ENCODE measurements around the gene KCNJ9. TPM values are rescaled to one million over a fixed set of nuclear protein-coding genes. Genes with fewer than 3 reads are reported as not detected.

The KCNJ9 gene
- total RNA-seq, 1 donor from 2014 or later: not detected

DNA sequence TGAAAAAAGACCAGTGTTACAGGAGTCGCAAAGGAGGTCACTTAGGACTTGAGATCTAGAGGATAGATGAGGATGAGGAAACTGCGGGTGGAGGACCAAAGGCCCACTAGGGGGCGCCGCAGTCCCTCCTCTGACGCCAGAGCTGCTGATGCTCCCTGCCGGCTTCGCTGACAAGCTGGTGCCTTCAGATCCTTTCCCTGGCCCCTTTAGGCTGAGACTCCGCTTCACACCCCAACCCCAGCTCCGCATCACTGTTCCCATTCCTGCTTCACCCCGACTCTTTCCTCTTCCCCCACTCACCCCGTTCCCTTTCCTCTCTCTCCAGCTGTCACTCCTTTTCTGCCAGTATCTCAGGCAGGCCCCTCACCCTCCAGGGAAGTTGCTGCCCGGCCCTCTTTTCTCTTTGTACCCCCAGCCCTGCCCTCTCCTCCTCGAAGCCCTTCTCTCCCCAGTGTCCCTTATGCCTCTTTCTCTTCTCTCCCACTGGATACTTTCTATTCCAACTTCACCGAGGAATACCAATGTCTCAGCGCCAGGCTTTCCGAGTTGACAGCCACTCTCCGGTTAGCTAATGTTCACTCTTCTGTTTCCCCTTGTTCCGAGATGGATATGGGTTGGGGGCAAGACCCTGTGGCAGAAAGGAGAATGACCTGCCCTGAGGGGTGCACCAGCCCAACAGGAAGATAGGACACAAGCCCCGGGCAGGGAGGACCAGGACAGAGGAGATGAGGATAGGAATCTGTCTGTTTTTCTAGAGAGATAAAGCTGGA lies 4.5 kb downstream of the KCNJ9 start:
- peaks cover 1% of the 10 kb centered on the region for H3K9me3 Mint-ChIP-seq (ENCODE audit: unreplicated experiment)
- H3K27me3 ChIP-seq (ENCODE audit: insufficient read depth, low read length): peaks cover 32% of the 10 kb centered on the region
- H3K4me3 ChIP-seq (ENCODE audit: insufficient read depth, low read depth, low read length): no peak overlapping the region
- H4K20me1 ChIP-seq (ENCODE audit: insufficient read depth, low read length): peaks cover 6% of the 10 kb centered on the region
- peaks cover 13% of the 10 kb centered on the region for H3K36me3 Mint-ChIP-seq (ENCODE audit: low read depth, unreplicated experiment)
- H3K36me3 ChIP-seq (ENCODE audit: insufficient read depth, low read length): no peaks in the 10 kb centered on the region
- peaks cover 2% of the 10 kb centered on the region for H3K4me1 ChIP-seq (ENCODE audit: insufficient read depth, low read length)
- no peak overlapping the region for H3K9ac ChIP-seq (ENCODE audit: low read length)
- H3K27ac ChIP-seq (ENCODE audit: low read depth, low read length): no peak overlapping the region
- H3K9me3 ChIP-seq (ENCODE audit: insufficient read depth, low read depth, low read length): no peaks in the 10 kb centered on the region
- no peak overlapping the region for H3K27ac Mint-ChIP-seq (ENCODE audit: unreplicated experiment)
- H3K27me3 Mint-ChIP-seq (ENCODE audit: low read depth, unreplicated experiment): peaks cover 57% of the 10 kb centered on the region
- TF ChIP-seq, protein P1, sequence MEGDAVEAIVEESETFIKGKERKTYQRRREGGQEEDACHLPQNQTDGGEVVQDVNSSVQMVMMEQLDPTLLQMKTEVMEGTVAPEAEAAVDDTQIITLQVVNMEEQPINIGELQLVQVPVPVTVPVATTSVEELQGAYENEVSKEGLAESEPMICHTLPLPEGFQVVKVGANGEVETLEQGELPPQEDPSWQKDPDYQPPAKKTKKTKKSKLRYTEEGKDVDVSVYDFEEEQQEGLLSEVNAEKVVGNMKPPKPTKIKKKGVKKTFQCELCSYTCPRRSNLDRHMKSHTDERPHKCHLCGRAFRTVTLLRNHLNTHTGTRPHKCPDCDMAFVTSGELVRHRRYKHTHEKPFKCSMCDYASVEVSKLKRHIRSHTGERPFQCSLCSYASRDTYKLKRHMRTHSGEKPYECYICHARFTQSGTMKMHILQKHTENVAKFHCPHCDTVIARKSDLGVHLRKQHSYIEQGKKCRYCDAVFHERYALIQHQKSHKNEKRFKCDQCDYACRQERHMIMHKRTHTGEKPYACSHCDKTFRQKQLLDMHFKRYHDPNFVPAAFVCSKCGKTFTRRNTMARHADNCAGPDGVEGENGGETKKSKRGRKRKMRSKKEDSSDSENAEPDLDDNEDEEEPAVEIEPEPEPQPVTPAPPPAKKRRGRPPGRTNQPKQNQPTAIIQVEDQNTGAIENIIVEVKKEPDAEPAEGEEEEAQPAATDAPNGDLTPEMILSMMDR (IDR thresholded peaks at IDR 0.05; ENCODE audit: insufficient read depth, low read depth, low read length): peak; percentile 81
- no peak for TF ChIP-seq EZH2 (IDR thresholded peaks at IDR 0.05; ENCODE audit: insufficient read depth, low read length)
- FAIRE-seq (no peak), DNase-seq (ENCODE audit: low read depth) (peak; percentile 15)
- H3K4me3 Mint-ChIP-seq (ENCODE audit: unreplicated experiment): no peak overlapping the region
- H3K4me1 Mint-ChIP-seq (ENCODE audit: low read depth, unreplicated experiment): no peaks in the 10 kb centered on the region
- H3K79me2 ChIP-seq (ENCODE audit: insufficient read depth, low read length): no peaks in the 10 kb centered on the region
- H3K4me2 ChIP-seq (ENCODE audit: low read length): no peak overlapping the region
- H2AFZ ChIP-seq (ENCODE audit: low read depth, low read length): no peak overlapping the region

- no peak overlapping the region for H3K4me2 ChIP-seq (ENCODE audit: low read length)
- no peak overlapping the region for H3K4me3 Mint-ChIP-seq (ENCODE audit: unreplicated experiment)
- peaks cover 6% of the 10 kb centered on the region for H4K20me1 ChIP-seq (ENCODE audit: insufficient read depth, low read length)
- H3K36me3 ChIP-seq (ENCODE audit: insufficient read depth, low read length): no peaks in the 10 kb centered on the region
- no peak overlapping the region for H3K27ac Mint-ChIP-seq (ENCODE audit: unreplicated experiment)
- no peak overlapping the region for H3K27ac ChIP-seq (ENCODE audit: low read depth, low read length)
- no peaks in the 10 kb centered on the region for H3K9me3 ChIP-seq (ENCODE audit: insufficient read depth, low read depth, low read length)
- no peak overlapping the region for H3K9ac ChIP-seq (ENCODE audit: low read length)
- no peak for DNase-seq (ENCODE audit: low read depth)
- H3K79me2 ChIP-seq (ENCODE audit: insufficient read depth, low read length): no peaks in the 10 kb centered on the region
- FAIRE-seq: no peak
- H3K4me1 ChIP-seq (ENCODE audit: insufficient read depth, low read length): no peaks in the 10 kb centered on the region
- H3K4me1 Mint-ChIP-seq (ENCODE audit: low read depth, unreplicated experiment): no peaks in the 10 kb centered on the region
- TF ChIP-seq, protein P1 (IDR thresholded peaks at IDR 0.05; ENCODE audit: insufficient read depth, low read depth, low read length): no peak
- no peak for TF ChIP-seq EZH2 (IDR thresholded peaks at IDR 0.05; ENCODE audit: insufficient read depth, low read length)
- H3K4me3 ChIP-seq (ENCODE audit: insufficient read depth, low read depth, low read length): no peak overlapping the region
- peaks cover 26% of the 10 kb centered on the region for H3K27me3 ChIP-seq (ENCODE audit: insufficient read depth, low read length)
- H3K36me3 Mint-ChIP-seq (ENCODE audit: low read depth, unreplicated experiment): peaks cover 13% of the 10 kb centered on the region
- peaks cover 52% of the 10 kb centered on the region for H3K27me3 Mint-ChIP-seq (ENCODE audit: low read depth, unreplicated experiment)
- H3K9me3 Mint-ChIP-seq (ENCODE audit: unreplicated experiment): peaks cover 1% of the 10 kb centered on the region
- no peak overlapping the region for H2AFZ ChIP-seq (ENCODE audit: low read depth, low read length)
Observed at GRCh38 chr1:160086456-160086892, 5.1 kb downstream of the KCNJ9 start.

- Histone ChIP-seq H3K9me3 (ENCODE audit: insufficient read depth, low read depth, low read length) (no peaks in the 10 kb centered on the region), H3K27ac (ENCODE audit: low read depth, low read length) (no peak overlapping the region), H3K36me3 (ENCODE audit: insufficient read depth, low read length) (no peaks in the 10 kb centered on the region), H3K27me3 (ENCODE audit: insufficient read depth, low read length) (peaks cover 19% of the 10 kb centered on the region), H3K4me3 (ENCODE audit: insufficient read depth, low read depth, low read length) (no peak overlapping the region), H3K4me2 (ENCODE audit: low read length) (no peak overlapping the region), H2AFZ (ENCODE audit: low read depth, low read length) (no peak overlapping the region), H3K4me1 (ENCODE audit: insufficient read depth, low read length) (no peaks in the 10 kb centered on the region), H3K9ac (ENCODE audit: low read length) (no peak overlapping the region), H4K20me1 (ENCODE audit: insufficient read depth, low read length) (peaks cover 6% of the 10 kb centered on the region), H3K79me2 (ENCODE audit: insufficient read depth, low read length) (no peaks in the 10 kb centered on the region)
- no peak for TF ChIP-seq EZH2 (IDR thresholded peaks at IDR 0.05; ENCODE audit: insufficient read depth, low read length)
- TF ChIP-seq, protein P1 (IDR thresholded peaks at IDR 0.05; ENCODE audit: insufficient read depth, low read depth, low read length): no peak
- H3K36me3 Mint-ChIP-seq (ENCODE audit: low read depth, unreplicated experiment): peaks cover 13% of the 10 kb centered on the region
- no peak overlapping the region for H3K4me3 Mint-ChIP-seq (ENCODE audit: unreplicated experiment)
- peaks cover 46% of the 10 kb centered on the region for H3K27me3 Mint-ChIP-seq (ENCODE audit: low read depth, unreplicated experiment)
- peaks cover 1% of the 10 kb centered on the region for H3K9me3 Mint-ChIP-seq (ENCODE audit: unreplicated experiment)
- DNase-seq (ENCODE audit: low read depth) (no peak), FAIRE-seq (no peak)
- no peak overlapping the region for H3K27ac Mint-ChIP-seq (ENCODE audit: unreplicated experiment)
- no peaks in the 10 kb centered on the region for H3K4me1 Mint-ChIP-seq (ENCODE audit: low read depth, unreplicated experiment)
Observed at GRCh38 chr1:160087118-160087662, 5.9 kb downstream of the KCNJ9 start.

Measured in astrocyte (in vitro differentiated cells and primary cell).